K562 (cell line): ENCODE measurements around the gene CFAP97D1. TPM values are rescaled to one million over a fixed set of nuclear protein-coding genes. Genes with fewer than 3 reads are reported as not detected.

Source experiments
- ATAC-seq: fragments of 200-7000 bp; cut with Tn5 transposase; 3 replicates; pipeline ENCODE4 v1.9.1; 2020; ENCODE audit warnings: moderate library complexity
- BruUV-seq: library from RNA; stranded (reverse); fragments of 400-500 nt; replicated peaks from 2 replicates; lab custom pipeline; 2021; lab: Mats Ljungman, UMichigan
- CTCF ChIA-PET: fragments of 300-600 bp; formaldehyde crosslinking; extraction: SDS; loops from one replicate; lab custom pipeline; 2021; ENCODE audit warnings: low intra/inter-chr PET ratio; lab: Yijun Ruan, JAX
- POLR2A ChIA-PET: fragments of 300-600, 350-650 bp; sonication (Branson Sonifier 250); formaldehyde crosslinking; extraction: SDS; loops from one replicate; lab custom pipeline; 2021; ENCODE audit warnings: antibody characterized with exemption, inconsistent platforms; lab: Yijun Ruan, JAX
- DNase-seq, 4 experiments: peaks; one replicate each; pipeline versions ENCODE4 v3.0.0 to v3.0.0-alpha.2; 2011 to 2018; ENCODE audit warnings: low spot score in 3 of 4, mixed read lengths in 3 of 4; ENCODE audit errors: extremely low read depth in 1 of 4
- FAIRE-seq: peaks from 2 replicates; lab custom pipeline; 2011; peaks lifted over from hg19 to GRCh38; lab: Jason Lieb, UNC
- H2AFZ ChIP-seq: 2 replicates; pipeline ENCODE4 v1.6.0; 2011; ENCODE audit warnings: low read depth, low read length, control low read depth, inconsistent platforms
- H3K27ac ChIP-seq: fragments of 200-600 bp; 3 replicates; pipeline ENCODE4 v1.8.0; 2011; ENCODE audit warnings: low read depth, mild to moderate bottlenecking, control low read depth, inconsistent platforms, low read length, moderate library complexity, mixed read lengths; ENCODE audit errors: extremely low read depth
- H3K27me3 ChIP-seq, 2 experiments: fragments of 300-600 bp in 1 of 2; 2 replicates in 1 of 2; 3 replicates in 1 of 2; pipeline versions ENCODE4 v1.6.0 to v1.8.0; 2011; ENCODE audit warnings: inconsistent platforms in 2 of 2, low read length in 2 of 2, mild to moderate bottlenecking in 1 of 2, mixed read lengths in 1 of 2, moderate library complexity in 1 of 2; ENCODE audit not compliant: control insufficient read depth in 2 of 2, insufficient read depth in 2 of 2
- H3K36me3 ChIP-seq: fragments of 300-600 bp; 3 replicates; pipeline ENCODE4 v1.8.0; 2011; ENCODE audit warnings: mild to moderate bottlenecking, low read length, inconsistent platforms; ENCODE audit not compliant: control insufficient read depth, insufficient read depth
- H3K4me1 ChIP-seq, 2 experiments: fragments of 200-600 bp in 1 of 2; replicated peaks in 1 of 2; 2 replicates in 1 of 2; 3 replicates in 1 of 2; pipeline versions ENCODE4 v1.5.1 to v1.8.0; 2011; ENCODE audit warnings: inconsistent platforms in 2 of 2, low read length in 2 of 2, mild to moderate bottlenecking in 1 of 2, mixed read lengths in 1 of 2, moderate library complexity in 1 of 2; ENCODE audit not compliant: control insufficient read depth in 2 of 2, insufficient read depth in 2 of 2
- H3K4me2 ChIP-seq: 2 replicates; pipeline ENCODE4 v1.6.1; 2011; ENCODE audit warnings: low read length, control low read depth, inconsistent platforms, mixed read lengths; ENCODE audit not compliant: insufficient read depth
- H3K4me3 ChIP-seq: fragments of 200-600 bp; sonication (generic), shearing (Covaris generic); 2 replicates; pipeline ENCODE4 v1.5.1; 2016; ENCODE audit warnings: control low read depth, inconsistent platforms
- H3K79me2 ChIP-seq: fragments of 200-600 bp; 3 replicates; pipeline ENCODE4 v1.8.0; 2011; ENCODE audit warnings: low read length, inconsistent platforms; ENCODE audit not compliant: control insufficient read depth, insufficient read depth
- H3K9ac ChIP-seq, 2 experiments: 2 replicates each; pipeline versions ENCODE4 v1.6.0 to v1.6.1; 2011; ENCODE audit warnings: low read depth in 2 of 2, low read length in 2 of 2, control low read depth in 1 of 2, inconsistent platforms in 1 of 2, mild to moderate bottlenecking in 1 of 2, mixed read lengths in 1 of 2; ENCODE audit not compliant: insufficient read depth in 1 of 2
- H3K9me1 ChIP-seq: one replicate; pipeline ENCODE4 v1.6.0; 2011; ENCODE audit warnings: inconsistent platforms, mild to moderate bottlenecking, low read length, moderate library complexity; ENCODE audit not compliant: control insufficient read depth, insufficient read depth
- H3K9me3 ChIP-seq: replicated peaks from 2 replicates; pipeline ENCODE4 v1.5.1; 2011; ENCODE audit warnings: low read depth, low read length, inconsistent platforms; ENCODE audit not compliant: control insufficient read depth, insufficient read depth
- H4K20me1 ChIP-seq: replicated peaks from 2 replicates; pipeline ENCODE4 v1.6.1; 2011; ENCODE audit warnings: low read length, inconsistent platforms, mixed read lengths; ENCODE audit not compliant: control insufficient read depth, insufficient read depth
- MECOM ChIP-seq: fragments of 250-450 bp; sonication (Bioruptor Pico); IDR thresholded peaks from 2 replicates; pipeline ENCODE4 v1.8.0; 2022; ENCODE audit warnings: inconsistent platforms
- MED1 ChIP-seq: sonication (generic); formaldehyde crosslinking; IDR thresholded peaks from 2 replicates; pipeline ENCODE4 v1.8.1; 2023; ENCODE audit warnings: missing genetic modification reagents, borderline replicate concordance
- MTA1 ChIP-seq: fragments of 450-650 bp; IDR thresholded peaks from 2 replicates; pipeline ENCODE4 v1.6.1; 2017; ENCODE audit warnings: borderline replicate concordance
- RAD51 ChIP-seq: fragments of 450-650 bp; IDR thresholded peaks from 2 replicates; pipeline ENCODE4 v1.7.1; 2016; ENCODE audit warnings: low read depth, mild to moderate bottlenecking, borderline replicate concordance
- SPI1 ChIP-seq: IDR thresholded peaks from 2 replicates; pipeline ENCODE4 v1.6.1; 2011; ENCODE audit warnings: low read depth, low read length, control low read depth, borderline replicate concordance
- STAG1 ChIP-seq: sonication (generic); formaldehyde crosslinking; IDR thresholded peaks from 2 replicates; pipeline ENCODE4 v1.5.0; 2020; ENCODE audit warnings: missing genetic modification reagents, borderline replicate concordance
- TCF3 ChIP-seq: sonication (generic); formaldehyde crosslinking; IDR thresholded peaks from 2 replicates; pipeline ENCODE4 v1.4.0; 2020; ENCODE audit warnings: mild to moderate bottlenecking, missing genetic modification reagents
- TEAD4 ChIP-seq, 2 experiments: sonication (generic) in 1 of 2; formaldehyde crosslinking in 1 of 2; IDR thresholded peaks; 2 replicates each; pipeline versions ENCODE4 v1.6.1 to v1.8.0; 2012 to 2022; ENCODE audit warnings: borderline replicate concordance in 1 of 2, inconsistent platforms in 1 of 2, low read length in 1 of 2, mild to moderate bottlenecking in 1 of 2, missing genetic modification reagents in 1 of 2
- TFAP4 ChIP-seq: sonication (generic); formaldehyde crosslinking; IDR thresholded peaks from 2 replicates; pipeline ENCODE4 v1.8.0; 2022; ENCODE audit warnings: missing genetic modification reagents, mild to moderate bottlenecking, moderate library complexity, borderline replicate concordance
- TRIM25 ChIP-seq: fragments of 450-650 bp; IDR thresholded peaks from 2 replicates; pipeline ENCODE4 v1.7.0; 2016; ENCODE audit warnings: borderline replicate concordance
- USF2 ChIP-seq: sonication (generic); formaldehyde crosslinking; IDR thresholded peaks from 2 replicates; pipeline ENCODE4 v1.5.0; 2020; ENCODE audit warnings: missing genetic modification reagents
- ZKSCAN8 ChIP-seq: fragments of 200-800 bp; sonication (Bioruptor generic); IDR thresholded peaks from 2 replicates; pipeline ENCODE4 v1.6.1; 2016; ENCODE audit warnings: missing genetic modification characterization, missing compliant biosample characterization
- WGBS: fragments of 100-300 bp; shearing (Covaris generic); methylation state at CpG from one replicate; pipeline ENCODE4 v1.1.6; 2016; ENCODE audit warnings: low coverage, mixed read lengths; ENCODE audit not compliant: insufficient coverage; ENCODE audit errors: missing lambda C conversion rate; 5-methylcytosine and 5-hydroxymethylcytosine counted together
- in situ Hi-C: fragments of 300-500 bp; cut with MboI; formaldehyde crosslinking; loops from 4 replicates; pipeline ENCODE4 v1.15.0; 2018; ENCODE audit warnings: inconsistent platforms, mixed read lengths
- intact Hi-C: fragments of 100-400 bp; cut with micrococcal nuclease; formaldehyde crosslinking; loops from 2 replicates; pipeline ENCODE4 v1.14.2; 2022
- polyA plus RNA-seq, 8 experiments: library from polyadenylated mRNA; depleted of rRNA in 4 of 8; stranded (reverse) in 5 of 8; unstranded in 3 of 8; fragments of >200 nt; fragmentation: Nextera tagmentation in 2 of 8; fragmentation: Illumina TruSeq in 1 of 8; extraction: Ambion mirVana in 2 of 8; extraction: Trizol in 1 of 8; gene quantifications; 2 replicates each; pipeline versions ENCODE4 v1.2.1 to v1.2.3, GENCODE V29; 2011 to 2014; ENCODE audit warnings: inconsistent platforms in 1 of 8, missing spikeins in 1 of 8
- total RNA-seq, 7 experiments: library from RNA; depleted of rRNA in 6 of 7; stranded (reverse); fragments of >200 nt in 6 of 7; fragmentation: Illumina TruSeq in 2 of 7; extraction: Trizol in 2 of 7; gene quantifications; 2 replicates each; pipeline versions ENCODE4 v1.2.1 to v1.2.3, GENCODE V29; 2011 to 2021; ENCODE audit warnings: low replicate concordance in 1 of 7
- TF ChIP-seq, protein P1 (sequence below): fragments of 450-650 bp; IDR thresholded peaks from 2 replicates; pipeline ENCODE4 v1.6.1; 2018; ENCODE audit warnings: mild to moderate bottlenecking, low read depth; ENCODE audit not compliant: partially characterized antibody

CFAP97D1 gene
- total and polyA plus RNA-seq, 9 of the 15 experiments (the other 6 are each of a cell fraction or from before 2014, with no cell fraction given) = not detected

DNA sequence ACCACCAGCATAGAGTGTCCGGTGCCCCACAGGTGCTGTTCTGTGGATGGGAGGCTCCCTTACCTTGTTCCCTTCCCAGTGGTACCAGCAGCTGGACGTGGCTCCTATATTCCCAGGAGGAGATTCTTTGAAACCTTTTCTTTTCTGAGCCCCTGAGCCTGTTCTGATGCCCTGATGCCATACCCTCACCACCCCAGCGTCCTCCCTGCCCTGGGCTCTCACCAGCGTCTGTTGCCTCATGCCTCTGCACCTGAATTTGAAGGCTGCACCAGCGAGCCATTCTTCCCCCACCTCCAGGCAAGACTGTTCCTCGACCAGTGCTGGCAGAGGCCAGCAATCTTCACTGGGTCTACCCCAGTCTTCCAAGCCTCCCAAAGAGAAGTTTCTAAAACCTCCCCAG, 22.1 kb upstream of the CFAP97D1 start (continued):
- no peak for TF ChIP-seq RAD51
- no peak for TF ChIP-seq MTA1

GRCh38 chr17:43758497-43759174, 21.6 kb upstream of the CFAP97D1 start, which contains the start of gene SOST:
Gene SOST (minus strand): TSS chr17:43758791. CDS start chr17:43758741, 50 bp downstream.
- CTCF ChIA-PET = interaction anchor here (1.4 to 11.2 kb wide), 2 partner anchors 65 to 365 kb away, joined by 3 to 310 read pairs; no protein-coding TSS in a partner anchor
- in situ Hi-C loops = no loop called here
- Histone ChIP-seq H3K4me3 (no peak within 1 kb of the TSS), H4K20me1 (peaks cover 3% of the 10 kb centered on the region; the same call in 1 of the 2 replicates), H3K79me2 (no peaks in the 10 kb centered on the region), H3K36me3 (no peaks in the 10 kb centered on the region), H3K9me3 (no peaks in the 10 kb centered on the region), H3K4me1 (peaks cover 0 to 12% of the 10 kb centered on the region in 2 experiments; a peak in 2 of 5 replicates), H3K27me3 (peaks cover 24 to 66% of the 10 kb centered on the region in 2 experiments), H3K27ac (no peak within 1 kb of the TSS), H2AFZ (no peak within 1 kb of the TSS), H3K9ac (peak within 1 kb of the TSS in 1 of 2 experiments; percentile 74; a peak in 1 of 4 replicates), H3K9me1 (no peaks in the 10 kb centered on the region), H3K4me2 (no peak within 1 kb of the TSS)
- ATAC-seq (peak; percentile 39; the same call in 2 of the 3 replicates), FAIRE-seq (no peak), DNase-seq (peak; percentile 34 to 39 (median 37))
- no TSS peak for BruUV-seq
- intact Hi-C loops = no loop called here
- POLR2A ChIA-PET = interaction anchor here (0.6 to 1.6 kb wide), 3 partner anchors 66 to 251 kb away, joined by 3 to 5 read pairs (median 4); no protein-coding TSS in a partner anchor
- 2% methylated on average over 22 of the region's 24 CpGs for WGBS
- peak; percentile 42 for TF ChIP-seq TCF3 (CRISPR knock-in tag)
- peak; percentile 21; the same call in 1 of the 2 replicates for TF ChIP-seq TFAP4
- 0 out of 2 replicates have a peak, but pooled peaks have one; percentile 16 for TF ChIP-seq STAG1
- TF ChIP-seq, protein P1, sequence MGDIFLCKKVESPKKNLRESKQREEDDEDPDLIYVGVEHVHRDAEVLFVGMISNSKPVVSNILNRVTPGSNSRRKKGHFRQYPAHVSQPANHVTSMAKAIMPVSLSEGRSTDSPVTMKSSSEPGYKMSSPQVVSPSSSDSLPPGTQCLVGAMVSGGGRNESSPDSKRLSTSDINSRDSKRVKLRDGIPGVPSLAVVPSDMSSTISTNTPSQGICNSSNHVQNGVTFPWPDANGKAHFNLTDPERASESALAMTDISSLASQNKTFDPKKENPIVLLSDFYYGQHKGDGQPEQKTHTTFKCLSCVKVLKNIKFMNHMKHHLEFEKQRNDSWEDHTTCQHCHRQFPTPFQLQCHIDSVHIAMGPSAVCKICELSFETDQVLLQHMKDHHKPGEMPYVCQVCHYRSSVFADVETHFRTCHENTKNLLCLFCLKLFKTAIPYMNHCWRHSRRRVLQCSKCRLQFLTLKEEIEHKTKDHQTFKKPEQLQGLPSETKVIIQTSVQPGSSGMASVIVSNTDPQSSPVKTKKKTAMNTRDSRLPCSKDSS = no peak
- no peak for TF ChIP-seq MECOM (CRISPR knock-in tag)
- peak; percentile 37; the same call in 1 of the 2 replicates for TF ChIP-seq TEAD4 (IDR thresholded peaks at IDR 0.05; ENCODE audit: low read length)
- no peak for TF ChIP-seq TEAD4 (CRISPR knock-in tag; IDR thresholded peaks at IDR 0.05; ENCODE audit: borderline replicate concordance)
- no peak for TF ChIP-seq TRIM25
- TF ChIP-seq ZKSCAN8 (CRISPR knock-in tag) = no peak
- TF ChIP-seq MED1 (CRISPR knock-in tag) = no peak
- no peak for TF ChIP-seq SPI1
- 0 out of 2 replicates have a peak, but pooled peaks have one; percentile 17 for TF ChIP-seq USF2 (CRISPR knock-in tag)
